Measurements from ENCODE around the gene FAM24A.

The FAM24A gene

GRCh38 chr10:122930140-122930539 lies 19.7 kb downstream of the FAM24A start:
- H3K4me3 ChIP-seq (ENCODE audit: low read depth, low read length), result no peak overlapping the region

GRCh38 chr10:122931088-122931906 lies 20.9 kb downstream of the FAM24A start:
- no peak overlapping the region for H3K4me3 ChIP-seq (ENCODE audit: low read depth, low read length)

GRCh38 chr10:122939133-122939855 lies 28.9 kb downstream of the FAM24A start:
- no peak overlapping the region for H3K4me3 ChIP-seq (ENCODE audit: low read depth, low read length)

GRCh38 chr10:122939856-122940543 lies 29.6 kb downstream of the FAM24A start:
- no peak overlapping the region for H3K4me3 ChIP-seq (ENCODE audit: low read depth, low read length)

GRCh38 chr10:122949296-122949695 lies 38.9 kb downstream of the FAM24A start:
- no peak overlapping the region for H3K4me3 ChIP-seq (ENCODE audit: low read depth, low read length)

- H3K4me3 ChIP-seq (ENCODE audit: low read depth, low read length), result peak within 1 kb of the TSS; percentile 71
Observed at GRCh38 chr10:122953902-122954730, 43.7 kb downstream of the FAM24A start, which contains the start of gene C10orf88. Gene C10orf88, minus strand, starts transcription at chr10:122954227. Its CDS starts 49 bp downstream, at chr10:122954178.

- H3K4me3 ChIP-seq (ENCODE audit: low read depth, low read length), result no peak overlapping the region
Observed at GRCh38 chr10:122954731-122955050, 44.3 kb downstream of the FAM24A start.

GRCh38 chr10:122955892-122956291 lies 45.5 kb downstream of the FAM24A start:
- no peak overlapping the region for H3K4me3 ChIP-seq (ENCODE audit: low read depth, low read length)

GRCh38 chr10:122957474-122957873 lies 47.1 kb downstream of the FAM24A start:
- no peak overlapping the region for H3K4me3 ChIP-seq (ENCODE audit: low read depth, low read length)

- no peak overlapping the region for H3K4me3 ChIP-seq (ENCODE audit: low read depth, low read length)
Observed at GRCh38 chr10:122962405-122962804, 52.0 kb downstream of the FAM24A start.
